ENCODE measurements around the gene SLC10A4.

The SLC10A4 gene

GRCh38 chr4:48506716-48507115 lies 23.6 kb downstream of the SLC10A4 start:
- Histone ChIP-seq H3K4me3 (IDR thresholded peaks at IDR 0.05; ENCODE audit: insufficient read depth, low read depth, low read length) (no peak overlapping the region), H2AFZ (ENCODE audit: low read depth) (no peak overlapping the region), H3K9ac (no peak overlapping the region), H3K4me2 (no peak overlapping the region), H3K27ac (no peak overlapping the region), H3K27me3 (ENCODE audit: insufficient read depth, low read depth) (no peaks in the 10 kb centered on the region), H3K79me2 (ENCODE audit: insufficient read depth, low read depth) (no peaks in the 10 kb centered on the region), H3K4me1 (ENCODE audit: low read depth, poor library complexity, severe bottlenecking) (peaks cover 37% of the 10 kb centered on the region), H4K20me1 (ENCODE audit: insufficient read depth) (no peaks in the 10 kb centered on the region), H3K36me3 (ENCODE audit: insufficient read depth) (peaks cover 8% of the 10 kb centered on the region; the same call in 1 of the 2 replicates)
- TF ChIP-seq CTCF (conservative IDR thresholded peaks at IDR 0.05; ENCODE audit: low read depth, low read length) = no peak

- Histone ChIP-seq H4K20me1 (ENCODE audit: insufficient read depth) (no peaks in the 10 kb centered on the region), H3K4me3 (IDR thresholded peaks at IDR 0.05; ENCODE audit: insufficient read depth, low read depth, low read length) (no peak overlapping the region), H2AFZ (ENCODE audit: low read depth) (no peak overlapping the region), H3K27me3 (ENCODE audit: insufficient read depth, low read depth) (no peaks in the 10 kb centered on the region), H3K9ac (no peak overlapping the region), H3K4me1 (ENCODE audit: low read depth, poor library complexity, severe bottlenecking) (peaks cover 9% of the 10 kb centered on the region), H3K36me3 (ENCODE audit: insufficient read depth) (peaks cover 8% of the 10 kb centered on the region; the same call in 1 of the 2 replicates), H3K27ac (no peak overlapping the region), H3K4me2 (no peak overlapping the region), H3K79me2 (ENCODE audit: insufficient read depth, low read depth) (no peaks in the 10 kb centered on the region)
- TF ChIP-seq CTCF (conservative IDR thresholded peaks at IDR 0.05; ENCODE audit: low read depth, low read length) = no peak
These were observed 26.4 kb downstream of the SLC10A4 start for GRCh38 chr4:48509543-48509942.

- no peak overlapping the region for H3K9ac ChIP-seq
- H2AFZ ChIP-seq (ENCODE audit: low read depth) = no peak overlapping the region
- no peaks in the 10 kb centered on the region for H3K4me1 ChIP-seq (ENCODE audit: low read depth, poor library complexity, severe bottlenecking)
- no peak overlapping the region for H3K4me2 ChIP-seq
- H3K4me3 ChIP-seq (IDR thresholded peaks at IDR 0.05; ENCODE audit: insufficient read depth, low read depth, low read length) = no peak overlapping the region
- H3K79me2 ChIP-seq (ENCODE audit: insufficient read depth, low read depth) = no peaks in the 10 kb centered on the region
- H3K27me3 ChIP-seq (ENCODE audit: insufficient read depth, low read depth) = no peaks in the 10 kb centered on the region
- H3K36me3 ChIP-seq (ENCODE audit: insufficient read depth) = peaks cover 7% of the 10 kb centered on the region
- H4K20me1 ChIP-seq (ENCODE audit: insufficient read depth) = no peaks in the 10 kb centered on the region
- no peak overlapping the region for H3K27ac ChIP-seq
- TF ChIP-seq CTCF (conservative IDR thresholded peaks at IDR 0.05; ENCODE audit: low read depth, low read length) = no peak
These were observed 35.0 kb downstream of the SLC10A4 start for GRCh38 chr4:48518143-48518542.

- H3K9ac ChIP-seq = no peak overlapping the region
- no peak overlapping the region for H3K4me3 ChIP-seq (IDR thresholded peaks at IDR 0.05; ENCODE audit: insufficient read depth, low read depth, low read length)
- no peaks in the 10 kb centered on the region for H3K27me3 ChIP-seq (ENCODE audit: insufficient read depth, low read depth)
- no peak overlapping the region for H3K4me2 ChIP-seq
- no peak for TF ChIP-seq CTCF (conservative IDR thresholded peaks at IDR 0.05; ENCODE audit: low read depth, low read length)
- H3K79me2 ChIP-seq (ENCODE audit: insufficient read depth, low read depth) = no peaks in the 10 kb centered on the region
- peaks cover 2% of the 10 kb centered on the region; the same call in 1 of the 2 replicates for H3K36me3 ChIP-seq (ENCODE audit: insufficient read depth)
- H3K27ac ChIP-seq = no peak overlapping the region
- H3K4me1 ChIP-seq (ENCODE audit: low read depth, poor library complexity, severe bottlenecking) = no peaks in the 10 kb centered on the region
- H2AFZ ChIP-seq (ENCODE audit: low read depth) = no peak overlapping the region
- H4K20me1 ChIP-seq (ENCODE audit: insufficient read depth) = no peaks in the 10 kb centered on the region
These were observed 43.3 kb downstream of the SLC10A4 start for GRCh38 chr4:48526406-48526805.
